Neural progenitor cell (in vitro differentiated cells): Measurements from ENCODE around the gene CD58.
"Not testable (repeated sequence)": the region's sequence is repeated elsewhere in the genome, so short reads cannot be mapped to it uniquely, and the experiment has no call there.

Experiments
- CTCF ChIP-seq: fragments of 200-600 bp; sonication (generic); IDR thresholded peaks from 2 replicates; pipeline ENCODE4 v1.5.1; 2017; ENCODE audit warnings: antibody characterized with exemption, mild to moderate bottlenecking
- EZH2 ChIP-seq: fragments of 200-600 bp; sonication (generic); IDR thresholded peaks from 2 replicates; pipeline ENCODE4 v1.6.1; 2017; ENCODE audit warnings: antibody characterized with exemption, mild to moderate bottlenecking, moderate library complexity

GRCh38 chr1:116599369-116599768 is 28.5 kb upstream of the CD58 start:
- TF ChIP-seq CTCF, EZH2: not testable (repeated sequence)
